ENCODE data around the gene ATG4D. TPM values are rescaled to one million over a fixed set of nuclear protein-coding genes. Genes with fewer than 3 reads are reported as not detected.
A peak's percentile ranks its signal among the peaks of the same experiment; 100 is the strongest.

ATG4D gene
- polyA plus RNA-seq, 1 of the 3 experiments (the other 2 are of a cell fraction) = 22.6 TPM

DNA sequence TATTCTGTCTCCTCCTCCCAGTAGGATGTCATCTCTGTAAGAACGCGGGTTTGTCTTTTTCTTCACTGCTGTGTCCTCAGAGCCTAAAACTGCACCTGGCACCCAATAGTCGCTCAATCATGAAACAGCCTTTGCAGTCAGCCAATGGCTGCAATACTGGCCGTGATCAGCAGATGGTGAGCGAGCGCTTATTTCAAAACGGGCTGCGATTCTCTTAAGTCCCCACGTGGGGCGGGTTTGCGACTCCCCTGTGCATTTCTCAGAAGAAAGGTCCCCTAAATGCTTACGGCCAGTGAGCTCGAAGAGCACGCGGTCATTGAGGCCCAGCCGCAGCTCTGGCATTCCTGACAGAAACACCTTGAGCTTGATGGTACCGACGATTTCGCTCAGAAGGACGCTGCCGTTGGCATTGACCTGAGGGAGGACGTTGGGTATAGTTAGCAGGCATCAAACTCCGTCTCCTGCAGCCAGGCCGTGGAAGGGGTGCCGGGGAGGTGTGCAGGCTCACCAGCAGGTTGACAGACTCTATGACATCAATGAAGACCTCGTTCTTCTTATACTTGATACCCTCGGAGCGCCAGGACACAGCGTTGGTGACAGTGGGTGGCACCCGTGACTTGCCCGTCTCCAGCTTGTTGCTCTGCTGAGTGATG lies 37.4 kb downstream of the ATG4D start:
- no peak overlapping the region for H3K4me2 ChIP-seq
- H3K9me2 ChIP-seq = no peaks in the 10 kb centered on the region
- H3K27ac ChIP-seq (ENCODE audit: low read depth in 2 of 2, low read length in 1 of 2) = no peak overlapping the region
- H3K4me1 ChIP-seq (ENCODE audit: control insufficient read depth in 1 of 2, insufficient read depth in 2 of 2, low read depth in 1 of 2, low read length in 1 of 2) = peaks cover 0 to 3% of the 10 kb centered on the region in 2 experiments; a peak in 1 of 4 replicates
- H3K9me3 ChIP-seq = no peaks in the 10 kb centered on the region
- no peak overlapping the region for H2AFZ ChIP-seq (ENCODE audit: low read depth)
- H4K20me1 ChIP-seq (ENCODE audit: insufficient read depth) = no peaks in the 10 kb centered on the region
- no peaks in the 10 kb centered on the region for H3K79me2 ChIP-seq (ENCODE audit: insufficient read depth)
- DNase-seq = peak; percentile 86
- 29% methylated on average over 28 of the region's 31 CpGs for WGBS (ENCODE audit: low lambda C conversion rate)
- no peaks in the 10 kb centered on the region for H3F3A ChIP-seq (replicated peaks; ENCODE audit: insufficient read depth)
- no peaks in the 10 kb centered on the region for H3K27me3 ChIP-seq (ENCODE audit: insufficient read depth)
- peak overlapping the region in 1 of 2 experiments; percentile 6; a peak in 1 of 4 replicates for H3K4me3 ChIP-seq (ENCODE audit: low read depth in 2 of 2, low read length in 1 of 2)
- ChIA-PET CTCF (interaction anchor here (0.6 to 9.1 kb wide), 55 partner anchors 8 to 283 kb away, joined by 3 to 330 read pairs (median 5); partner anchors contain the start of genes CDKN2D, DNM2, KRI1 and QTRT1), POLR2A (interaction anchor here (0.6 to 1.3 kb wide), 4 partner anchors 59 to 115 kb away, joined by 3 to 7 read pairs (median 4); no protein-coding TSS in a partner anchor)
- H3K36me3 ChIP-seq (replicated peaks in 1 of 2; ENCODE audit: control insufficient read depth in 1 of 2, insufficient read depth in 2 of 2, low read length in 1 of 2) = no peaks in the 10 kb centered on the region
- no peak overlapping the region for H3K9ac ChIP-seq
- TF ChIP-seq YY1 (IDR thresholded peaks at IDR 0.05; ENCODE audit: low read depth) = no peak
- TF ChIP-seq REST (IDR thresholded peaks at IDR 0.05; ENCODE audit: low read depth, low read length) = no peak
- TF ChIP-seq, protein P1, sequence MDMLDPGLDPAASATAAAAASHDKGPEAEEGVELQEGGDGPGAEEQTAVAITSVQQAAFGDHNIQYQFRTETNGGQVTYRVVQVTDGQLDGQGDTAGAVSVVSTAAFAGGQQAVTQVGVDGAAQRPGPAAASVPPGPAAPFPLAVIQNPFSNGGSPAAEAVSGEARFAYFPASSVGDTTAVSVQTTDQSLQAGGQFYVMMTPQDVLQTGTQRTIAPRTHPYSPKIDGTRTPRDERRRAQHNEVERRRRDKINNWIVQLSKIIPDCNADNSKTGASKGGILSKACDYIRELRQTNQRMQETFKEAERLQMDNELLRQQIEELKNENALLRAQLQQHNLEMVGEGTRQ (IDR thresholded peaks at IDR 0.05; ENCODE audit: borderline replicate concordance, low read depth, low read length) = no peak
- TF ChIP-seq RCOR1 (IDR thresholded peaks at IDR 0.05; ENCODE audit: low read length) = no peak
- TF ChIP-seq ZBTB33 (IDR thresholded peaks at IDR 0.05; ENCODE audit: borderline replicate concordance, low read depth) = no peak
- TF ChIP-seq CHD2 (IDR thresholded peaks at IDR 0.05; ENCODE audit: low read length, partially characterized antibody) = no peak
- TF ChIP-seq SMC3 (IDR thresholded peaks at IDR 0.05; ENCODE audit: low read depth, low read length) = peak; percentile 98
- TF ChIP-seq NFIC (IDR thresholded peaks at IDR 0.05; ENCODE audit: borderline replicate concordance) = no peak
- TF ChIP-seq FOXM1 (IDR thresholded peaks at IDR 0.05; ENCODE audit: low read depth) = no peak
- no peak for TF ChIP-seq FOXJ3 (CRISPR knock-in tag; IDR thresholded peaks at IDR 0.05)
- TF ChIP-seq RAD21 (IDR thresholded peaks at IDR 0.05; ENCODE audit: low read length) = peak; percentile 98
- TF ChIP-seq GABPA (IDR thresholded peaks at IDR 0.05; ENCODE audit: low read depth) = no peak
- TF ChIP-seq ELF1 (IDR thresholded peaks at IDR 0.05) = no peak
- TF ChIP-seq SIN3A (IDR thresholded peaks at IDR 0.05; ENCODE audit: borderline replicate concordance, low read depth, low read length) = peak; percentile 51; the same call in 1 of the 2 replicates
- TF ChIP-seq EP300 (IDR thresholded peaks at IDR 0.05; ENCODE audit: borderline replicate concordance in 1 of 2, low read depth in 1 of 2, low read length in 1 of 2) = no peak
- no peak for TF ChIP-seq FOSL2 (IDR thresholded peaks at IDR 0.05; ENCODE audit: borderline replicate concordance, low read depth)
- TF ChIP-seq NRF1 (IDR thresholded peaks at IDR 0.05; ENCODE audit: low read depth, low read length) = no peak
- peak; percentile 51; the same call in 1 of the 2 replicates for TF ChIP-seq RFX5 (IDR thresholded peaks at IDR 0.05; ENCODE audit: low read length)
- TF ChIP-seq MXI1 (IDR thresholded peaks at IDR 0.05; ENCODE audit: low read depth, low read length) = peak; percentile 91
- TF ChIP-seq, protein P2, sequence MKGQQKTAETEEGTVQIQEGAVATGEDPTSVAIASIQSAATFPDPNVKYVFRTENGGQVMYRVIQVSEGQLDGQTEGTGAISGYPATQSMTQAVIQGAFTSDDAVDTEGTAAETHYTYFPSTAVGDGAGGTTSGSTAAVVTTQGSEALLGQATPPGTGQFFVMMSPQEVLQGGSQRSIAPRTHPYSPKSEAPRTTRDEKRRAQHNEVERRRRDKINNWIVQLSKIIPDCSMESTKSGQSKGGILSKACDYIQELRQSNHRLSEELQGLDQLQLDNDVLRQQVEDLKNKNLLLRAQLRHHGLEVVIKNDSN (IDR thresholded peaks at IDR 0.05; ENCODE audit: borderline replicate concordance, low read depth) = peak; percentile 46; the same call in 1 of the 2 replicates
- no peak for TF ChIP-seq EZH2phosphoT487 (IDR thresholded peaks at IDR 0.05; ENCODE audit: borderline replicate concordance, low read depth)
- TF ChIP-seq IRF3 (IDR thresholded peaks at IDR 0.05; ENCODE audit: low read depth, low read length) = no peak
- TF ChIP-seq TAF1 (IDR thresholded peaks at IDR 0.05; ENCODE audit: borderline replicate concordance, low read depth, low read length) = no peak
- TF ChIP-seq TEAD4 (IDR thresholded peaks at IDR 0.05; ENCODE audit: borderline replicate concordance, insufficient read depth) = no peak
- TF ChIP-seq POLR2AphosphoS5 (IDR thresholded peaks at IDR 0.05; ENCODE audit: low read depth, low read length) = no peak

All from SK-N-SH (cell line).